Measurements from ENCODE around the gene TADA3.

The TADA3 gene

GRCh38 chr3:9809615-9810432 is 17.6 kb upstream of the TADA3 start, which contains the start of gene TTLL3:
Gene TTLL3 (plus strand): TSS chr3:9810262. CDS start chr3:9810662, 400 bp downstream.
- peak; percentile 63 for DNase-seq

DNA sequence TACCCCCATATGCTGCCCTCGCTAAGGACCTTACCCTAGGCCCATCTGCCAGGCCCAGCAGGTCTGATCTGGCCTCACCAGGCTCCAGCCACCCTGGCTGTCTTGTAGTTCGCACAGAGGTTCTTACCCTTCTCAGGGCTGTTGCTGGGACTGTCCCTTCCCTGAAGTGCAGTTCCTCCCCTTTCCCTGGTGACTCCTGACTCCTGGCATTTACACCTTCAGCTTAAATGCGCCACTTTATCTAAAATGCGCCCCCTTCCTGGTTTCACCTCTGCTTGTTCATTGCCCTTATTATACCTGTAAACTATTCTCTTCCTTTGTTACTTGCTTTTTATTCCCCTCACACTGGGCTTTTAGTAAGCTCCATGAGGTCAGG is 17.0 kb upstream of the TADA3 start:
- no peak for DNase-seq

DNA sequence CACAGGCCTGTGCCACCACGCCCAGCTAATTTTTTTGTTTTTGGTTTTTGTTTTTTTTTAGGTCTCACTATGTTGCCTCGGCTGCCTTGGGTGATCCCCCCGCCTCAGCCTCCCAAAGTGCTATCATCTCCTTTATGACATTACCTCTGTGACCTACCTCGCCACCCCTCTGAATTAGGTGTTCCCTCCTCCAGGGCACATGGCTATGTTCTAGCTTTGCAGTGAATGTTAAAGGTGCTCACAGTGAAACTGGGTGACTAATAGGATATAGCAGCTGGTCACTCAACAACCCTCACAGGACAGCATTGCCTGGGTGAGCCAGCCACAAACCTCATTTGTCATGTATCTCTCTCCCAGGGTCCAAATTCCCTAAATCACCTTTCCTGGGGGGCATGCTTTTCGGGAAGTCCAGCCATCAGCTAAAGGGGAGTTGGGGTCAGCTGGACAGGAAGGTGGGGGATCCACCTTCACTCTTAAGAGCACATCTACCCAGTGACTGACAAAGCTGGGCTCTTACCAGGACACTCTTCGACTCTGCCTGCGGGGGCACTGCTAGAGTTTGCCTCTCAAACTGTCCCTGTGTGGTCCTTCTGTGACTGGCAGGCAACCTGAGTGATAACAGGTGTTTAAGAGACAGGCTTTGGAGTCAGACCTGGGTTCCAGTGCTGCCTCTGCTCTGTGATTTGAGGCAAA is 16.2 kb upstream of the TADA3 start:
- DNase-seq = peak; percentile 36

DNA sequence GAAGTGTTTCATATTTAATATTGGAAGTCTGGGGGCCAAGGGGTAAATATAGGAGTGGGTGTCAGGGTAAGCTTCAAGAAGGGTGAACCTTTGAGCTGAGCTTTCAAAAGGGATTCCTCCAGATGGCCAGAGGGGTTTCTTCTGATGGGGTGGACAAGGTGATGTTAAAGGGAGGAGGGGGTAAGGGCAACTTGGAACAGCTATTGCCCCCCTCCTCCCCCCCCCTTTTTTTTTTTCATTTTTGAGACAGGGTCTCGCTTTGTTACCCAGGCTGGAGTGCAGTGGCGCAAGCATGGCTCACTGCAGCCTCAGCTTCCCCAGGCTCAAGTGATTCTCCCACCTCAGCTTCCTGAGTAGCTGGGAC is 15.7 kb upstream of the TADA3 start:
- no peak for DNase-seq

DNA sequence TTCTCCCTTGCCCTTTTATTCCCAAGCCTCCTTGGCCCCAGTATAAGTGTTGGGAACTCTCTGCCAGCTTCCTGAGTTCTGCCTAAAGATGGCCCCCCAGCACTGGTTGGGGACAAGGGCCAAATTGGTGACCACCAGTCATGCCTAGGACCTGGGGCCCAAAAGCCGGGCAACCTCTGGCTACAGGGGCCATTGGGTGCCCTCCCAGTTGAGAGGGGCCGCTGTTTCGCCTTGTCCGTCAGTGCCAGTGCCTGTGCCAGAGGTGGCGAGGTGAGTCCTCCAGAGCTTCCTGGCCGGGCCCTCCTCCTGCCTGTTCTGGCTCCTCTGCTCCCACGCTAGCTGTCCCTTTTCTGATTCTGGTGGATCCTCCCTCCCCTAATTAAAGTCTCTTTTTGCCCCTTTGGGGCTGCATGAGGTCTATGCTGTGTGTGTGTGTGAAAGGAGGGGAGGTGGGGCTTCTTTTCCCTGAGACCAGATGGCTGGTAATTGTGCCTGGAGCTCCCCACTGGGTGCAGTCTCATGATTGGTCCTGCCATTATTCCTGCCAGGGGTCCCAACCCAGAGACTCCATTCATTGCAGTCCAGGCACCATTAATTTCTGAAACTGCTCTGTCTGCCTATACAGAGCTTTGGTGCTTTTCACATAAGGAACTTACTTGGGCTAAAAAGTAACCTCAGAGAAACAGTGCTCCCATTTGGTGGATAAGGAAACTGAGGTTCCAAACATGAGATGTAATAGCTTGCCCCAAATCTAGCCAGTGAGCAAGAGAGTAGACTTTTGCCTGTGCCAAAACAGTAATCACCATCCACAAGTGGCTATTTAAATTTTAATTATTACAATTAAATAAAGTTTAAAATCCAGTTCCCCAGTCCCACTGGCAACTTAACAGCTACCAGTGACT is 14.7 kb upstream of the TADA3 start:
- DNase-seq = no peak

GRCh38 chr3:9806137-9806536 is 13.9 kb upstream of the TADA3 start:
- DNase-seq = no peak

DNA sequence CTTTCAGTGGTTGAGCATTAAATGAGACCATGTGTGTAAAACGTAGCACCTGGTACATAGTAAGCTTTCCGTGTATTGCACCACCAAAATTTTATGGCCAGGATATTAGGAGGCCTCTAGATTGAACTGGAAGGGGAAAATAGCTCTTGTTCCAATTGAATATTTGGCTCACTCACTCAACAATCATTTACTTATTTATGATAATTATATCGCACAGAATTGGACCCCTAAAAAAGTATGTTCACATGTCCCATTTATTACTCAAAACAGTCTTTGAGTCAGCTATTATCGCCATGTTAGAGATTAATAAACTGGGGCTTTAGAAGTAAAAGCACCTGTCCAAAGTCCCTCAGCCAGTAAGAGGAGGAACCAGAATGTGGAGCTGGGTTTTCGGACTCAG is 12.7 kb upstream of the TADA3 start:
- no peak for DNase-seq

DNA sequence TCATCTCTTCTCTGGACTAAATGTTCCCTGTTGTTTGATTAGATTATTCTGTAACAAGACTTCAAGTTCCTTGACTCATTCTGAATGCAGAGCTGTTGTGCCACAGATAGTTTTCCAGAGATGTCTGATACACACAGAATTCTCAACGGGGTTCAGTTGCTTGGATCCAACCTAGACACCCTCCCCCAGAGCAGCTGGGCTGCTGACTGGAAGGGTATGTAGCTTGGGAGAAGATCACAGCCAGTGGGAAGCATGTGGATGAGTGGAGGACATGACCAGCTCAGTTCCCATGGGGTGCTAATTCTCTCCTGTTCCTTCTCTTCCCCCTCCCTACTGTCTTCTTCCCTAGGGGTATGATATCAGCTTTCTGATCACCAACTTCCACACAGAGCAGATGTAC is 11.2 kb upstream of the TADA3 start:
- no peak for DNase-seq

GRCh38 chr3:9800529-9800928 is 8.3 kb upstream of the TADA3 start:
- DNase-seq = no peak

DNA sequence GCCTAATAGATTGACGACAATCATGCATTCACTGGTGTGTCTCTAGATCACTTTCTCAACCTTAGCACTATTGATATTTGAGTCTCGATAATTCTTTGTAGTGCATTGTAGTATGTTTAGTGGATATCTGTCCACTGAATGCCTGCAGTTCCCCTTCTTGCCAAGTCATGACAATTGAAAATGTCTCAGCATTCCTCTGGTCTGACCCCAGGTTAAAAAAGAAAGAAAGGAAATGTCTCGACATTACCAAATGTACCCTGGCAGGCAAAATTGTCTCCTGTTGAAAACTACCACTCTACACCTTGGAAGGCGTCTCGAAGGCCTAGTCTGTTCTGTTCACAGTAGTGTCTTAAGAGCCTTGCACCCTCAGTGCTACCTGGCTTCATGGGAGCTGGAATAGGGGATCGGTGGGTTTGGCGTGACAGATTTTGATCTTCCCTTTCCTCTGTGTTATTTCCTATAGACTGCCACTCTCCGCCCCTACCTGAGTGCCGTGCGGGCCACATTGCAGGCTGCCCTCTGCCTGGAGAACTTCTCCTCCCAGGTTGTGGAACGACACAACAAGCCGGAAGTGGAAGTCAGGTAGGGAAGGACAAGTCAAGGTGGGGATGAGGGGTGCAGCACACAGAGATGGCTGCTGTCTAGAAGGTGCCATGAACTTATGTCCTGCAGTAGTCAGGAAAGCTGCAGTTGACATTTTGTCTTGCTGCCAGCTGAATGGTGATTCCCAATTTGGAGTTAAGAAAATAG is 5.1 kb upstream of the TADA3 start:
- no peak for DNase-seq

DNA sequence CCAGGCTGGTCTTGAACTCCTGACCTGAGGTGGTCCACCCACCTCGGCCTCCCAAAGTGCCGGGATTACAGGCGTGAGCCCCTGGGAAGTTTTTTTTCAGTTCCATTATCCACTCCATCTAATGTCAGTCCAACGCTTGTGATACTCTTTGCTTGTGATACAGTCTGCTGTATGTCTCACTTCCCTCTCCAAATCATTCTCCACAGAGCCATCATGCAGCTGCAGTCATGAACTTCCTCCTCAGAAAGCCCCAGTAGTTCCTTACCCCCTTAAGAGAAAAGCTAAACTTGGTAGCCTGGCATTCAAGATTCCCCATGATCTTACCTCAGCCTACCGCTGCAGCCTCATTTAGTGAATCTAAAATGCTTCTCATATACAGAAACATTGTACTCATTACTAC is 2.9 kb upstream of the TADA3 start:
- DNase-seq = no peak

- no peak for DNase-seq
Measured at GRCh38 chr3:9794400-9794799, 2.1 kb upstream of the TADA3 start.

GRCh38 chr3:9793161-9793781 is 998 bp upstream of the TADA3 start:
- peak; percentile 33 for DNase-seq

DNA sequence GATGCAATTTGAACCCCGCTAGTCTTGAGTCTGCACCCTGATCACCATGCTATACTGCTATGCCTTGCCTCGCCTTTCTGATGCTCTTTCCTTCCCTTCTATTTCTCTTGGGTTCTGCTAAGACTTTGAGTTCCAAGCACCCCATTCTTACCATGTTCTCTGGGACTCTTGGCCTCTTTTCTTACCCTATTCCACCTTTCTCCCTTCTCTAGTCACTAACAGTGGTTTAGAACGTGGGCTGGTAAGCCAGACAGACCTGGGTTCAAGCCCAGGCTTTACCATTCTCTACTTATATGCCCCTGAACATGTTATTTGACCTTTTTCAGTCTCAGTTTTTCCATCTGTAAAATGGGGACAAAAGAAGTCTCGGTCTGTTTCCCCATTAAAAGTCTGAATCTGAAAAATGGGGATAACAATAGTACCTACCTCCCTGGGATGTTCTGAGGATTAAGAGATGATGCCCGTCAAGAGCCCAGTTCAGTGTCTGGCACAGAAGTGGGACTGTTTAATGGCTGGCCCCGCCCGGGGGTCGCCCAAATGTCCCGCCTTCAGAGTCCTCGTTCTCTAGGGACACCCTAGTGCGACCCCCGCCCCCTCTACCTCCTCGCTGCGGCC is 376 bp downstream of the TADA3 start:
- no peak for DNase-seq

DNA sequence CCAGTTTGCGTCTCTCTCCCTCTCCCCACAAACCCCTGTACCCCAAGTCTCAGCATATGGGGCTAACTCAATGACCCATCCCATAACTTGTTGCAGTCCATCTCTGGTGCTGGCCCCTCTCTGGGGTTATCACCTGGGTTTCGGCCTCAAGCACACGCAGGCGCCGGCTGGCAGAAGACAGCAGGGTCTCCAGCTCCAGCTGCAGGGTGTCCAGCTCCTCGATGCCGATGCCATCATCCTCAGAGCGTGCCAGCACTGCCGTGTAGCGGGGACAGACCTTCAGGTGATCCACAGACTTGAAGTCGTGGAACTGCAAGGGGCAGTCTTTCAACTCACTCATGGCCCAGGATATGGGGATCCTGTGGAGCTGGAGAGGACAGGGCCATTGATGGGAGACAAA is 1.1 kb downstream of the TADA3 start:
- DNase-seq = no peak

- no peak for DNase-seq
Measured at GRCh38 chr3:9787714-9788113, 4.6 kb downstream of the TADA3 start.

- no peak for DNase-seq
Measured at GRCh38 chr3:9786825-9787669, 5.2 kb downstream of the TADA3 start.

- DNase-seq = no peak
Measured at GRCh38 chr3:9786209-9786739, 6.0 kb downstream of the TADA3 start.

GRCh38 chr3:9785602-9786001 is 6.7 kb downstream of the TADA3 start:
- no peak for DNase-seq

- DNase-seq = peak; percentile 74
Measured at GRCh38 chr3:9784965-9785364, 7.3 kb downstream of the TADA3 start.

Measured in fibroblast of skin of scalp (primary cell).